Mononuclear cell (primary cell): ENCODE results near the gene FRG2B. TPM values are rescaled to one million over a fixed set of nuclear protein-coding genes. Genes with fewer than 3 reads are reported as not detected.
"Not testable (repeated sequence)": the region's sequence is repeated elsewhere in the genome, so short reads cannot be mapped to it uniquely, and the experiment has no call there.

Source experiments
- H3K27me3 ChIP-seq: 2 replicates; pipeline ENCODE4 v1.6.0; 2011; ENCODE audit warnings: low read length, control low read depth; ENCODE audit not compliant: insufficient read depth
- H3K4me1 ChIP-seq: 2 replicates; pipeline ENCODE4 v1.5.1; 2011; ENCODE audit warnings: mild to moderate bottlenecking, low read length, control low read depth; ENCODE audit not compliant: insufficient read depth
- H3K4me3 ChIP-seq: 2 replicates; pipeline ENCODE4 v1.5.1; 2011; ENCODE audit warnings: mild to moderate bottlenecking, low read length, moderate library complexity
- H3K9me3 ChIP-seq: 2 replicates; pipeline ENCODE4 v1.5.1; 2011; ENCODE audit warnings: low read depth, mild to moderate bottlenecking, control low read depth, low read length
- total RNA-seq: library from RNA; depleted of rRNA; stranded (reverse); fragments of >200 nt; gene quantifications from one replicate; pipeline ENCODE4 v1.2.3, GENCODE V29; 2012

Gene FRG2B
- total RNA-seq, 1 donor, result not detected

- Histone ChIP-seq H3K4me1 (no peaks in the 10 kb centered on the region), H3K27me3 (peaks cover 2% of the 10 kb centered on the region), H3K9me3 (no peaks in the 10 kb centered on the region), H3K4me3 (no peak overlapping the region)
Measured at GRCh38 chr10:133614830-133615580, 11.6 kb downstream of the FRG2B start.

GRCh38 chr10:133613699-133614098, 12.9 kb downstream of the FRG2B start:
- H3K27me3 ChIP-seq, result no peaks in the 10 kb centered on the region
- H3K4me1 ChIP-seq, result no peaks in the 10 kb centered on the region
- H3K4me3 ChIP-seq, result no peak overlapping the region
- H3K9me3 ChIP-seq, result no peaks in the 10 kb centered on the region

- H3K4me1 ChIP-seq, result no peaks in the 10 kb centered on the region
- H3K4me3 ChIP-seq, result no peak overlapping the region
- H3K27me3 ChIP-seq, result peaks cover 7% of the 10 kb centered on the region
- peaks cover 5% of the 10 kb centered on the region for H3K9me3 ChIP-seq
Measured at GRCh38 chr10:133611079-133611478, 15.5 kb downstream of the FRG2B start.

GRCh38 chr10:133608855-133609254, 17.7 kb downstream of the FRG2B start:
- Histone ChIP-seq H3K27me3 (peaks cover 7% of the 10 kb centered on the region), H3K9me3 (peaks cover 5% of the 10 kb centered on the region), H3K4me3 (no peak overlapping the region), H3K4me1 (no peaks in the 10 kb centered on the region)

GRCh38 chr10:133603434-133603833, 23.2 kb downstream of the FRG2B start:
- not testable (repeated sequence) for H3K4me3 ChIP-seq, H3K9me3 ChIP-seq, H3K4me1 ChIP-seq, H3K27me3 ChIP-seq

GRCh38 chr10:133600657-133601056, 25.9 kb downstream of the FRG2B start:
- peaks cover 11% of the 10 kb centered on the region for H3K27me3 ChIP-seq
- H3K4me3 ChIP-seq, result no peak overlapping the region
- H3K9me3 ChIP-seq, result no peaks in the 10 kb centered on the region
- no peaks in the 10 kb centered on the region for H3K4me1 ChIP-seq

GRCh38 chr10:133599869-133600268, 26.7 kb downstream of the FRG2B start:
- H3K4me1 ChIP-seq, H3K4me3 ChIP-seq, H3K9me3 ChIP-seq: not testable (repeated sequence)
- H3K27me3 ChIP-seq, result peaks cover 16% of the 10 kb centered on the region

GRCh38 chr10:133592716-133593115, 33.9 kb downstream of the FRG2B start:
- H3K27me3 ChIP-seq, result peaks cover 17% of the 10 kb centered on the region
- no peaks in the 10 kb centered on the region for H3K4me1 ChIP-seq
- H3K9me3 ChIP-seq, result no peaks in the 10 kb centered on the region
- no peak overlapping the region for H3K4me3 ChIP-seq

GRCh38 chr10:133590970-133591359, 35.6 kb downstream of the FRG2B start:
- H3K27me3 ChIP-seq, result peaks cover 9% of the 10 kb centered on the region
- no peaks in the 10 kb centered on the region for H3K9me3 ChIP-seq
- H3K4me3 ChIP-seq, result no peak overlapping the region
- H3K4me1 ChIP-seq, result no peaks in the 10 kb centered on the region

GRCh38 chr10:133590226-133590969, 36.2 kb downstream of the FRG2B start:
- Histone ChIP-seq H3K4me3 (no peak overlapping the region), H3K9me3 (no peaks in the 10 kb centered on the region), H3K27me3 (peaks cover 6% of the 10 kb centered on the region), H3K4me1 (no peaks in the 10 kb centered on the region)

- not testable (repeated sequence) for H3K9me3 ChIP-seq, H3K27me3 ChIP-seq, H3K4me1 ChIP-seq, H3K4me3 ChIP-seq
Measured at GRCh38 chr10:133577037-133577436, 49.6 kb downstream of the FRG2B start.

Other genes starting within 250 kb of the FRG2B start
- gene PAOX, start 247.5 kb downstream of the FRG2B start, total RNA-seq, result 1.9 TPM
- 14.9 TPM for gene MTG1, start 232.6 kb downstream of the FRG2B start, total RNA-seq
- under 0.01 TPM for gene SPRN, start 202.2 kb downstream of the FRG2B start, total RNA-seq
- gene SCART1, start 172.8 kb downstream of the FRG2B start, total RNA-seq, result 1.5 TPM
- 0.42 TPM for gene CYP2E1, start 99.4 kb downstream of the FRG2B start, total RNA-seq
- gene SYCE1, start 61.2 kb downstream of the FRG2B start, total RNA-seq, result not detected